Keratinocyte (primary cell): ENCODE measurements around the gene DISP2. TPM values are rescaled to one million over a fixed set of nuclear protein-coding genes. Genes with fewer than 3 reads are reported as not detected.

Experiments used
- DNase-seq: peaks from one replicate; pipeline ENCODE4 v3.0.0-alpha.2; 2011; ENCODE audit warnings: low read depth, missing footprints, low spot score
- FAIRE-seq: peaks from 2 replicates; lab custom pipeline; 2011; peaks lifted over from hg19 to GRCh38; lab: Jason Lieb, UNC
- H2AFZ ChIP-seq: 2 replicates; pipeline ENCODE4 v1.6.0; 2012; ENCODE audit warnings: low read length, control low read depth, inconsistent platforms; ENCODE audit not compliant: control insufficient read depth
- H3K27ac ChIP-seq: 2 replicates; pipeline ENCODE4 v1.5.1; 2011; ENCODE audit warnings: low read length; ENCODE audit not compliant: control insufficient read depth, insufficient read depth
- H3K27me3 ChIP-seq: 3 replicates; pipeline ENCODE4 v1.6.0; 2011; ENCODE audit warnings: low read length; ENCODE audit not compliant: control insufficient read depth, insufficient read depth; ENCODE audit errors: extremely low read depth
- H3K36me3 ChIP-seq, 2 experiments: 2 replicates in 1 of 2; 3 replicates in 1 of 2; pipeline ENCODE4 v1.5.1; 2011; ENCODE audit warnings: low read length in 2 of 2, mild to moderate bottlenecking in 1 of 2; ENCODE audit not compliant: control insufficient read depth in 2 of 2, insufficient read depth in 2 of 2; ENCODE audit errors: extremely low read depth in 1 of 2
- H3K4me1 ChIP-seq: 3 replicates; pipeline ENCODE4 v1.5.1; 2011; ENCODE audit warnings: low read length; ENCODE audit not compliant: control insufficient read depth, insufficient read depth; ENCODE audit errors: extremely low read depth
- H3K4me2 ChIP-seq: 3 replicates; pipeline ENCODE4 v1.6.0; 2011; ENCODE audit warnings: low read depth, low read length; ENCODE audit not compliant: control insufficient read depth, insufficient read depth; ENCODE audit errors: extremely low read depth
- H3K4me3 ChIP-seq, 3 experiments: fragments of 200-600 bp in 1 of 3; sonication (generic) in 1 of 3; 2 replicates in 2 of 3; 3 replicates in 1 of 3; pipeline ENCODE4 v1.5.1; 2011 to 2016; ENCODE audit warnings: low read length in 3 of 3, mild to moderate bottlenecking in 3 of 3, control low read depth in 2 of 3, inconsistent platforms in 1 of 3, low read depth in 1 of 3, mixed read lengths in 1 of 3, mixed run types in 1 of 3, moderate library complexity in 1 of 3; ENCODE audit not compliant: control insufficient read depth in 2 of 3, insufficient read depth in 2 of 3; ENCODE audit errors: extremely low read depth in 1 of 3
- H3K79me2 ChIP-seq: 2 replicates; pipeline ENCODE4 v1.6.0; 2012; ENCODE audit warnings: low read length; ENCODE audit not compliant: control insufficient read depth, insufficient read depth
- H3K9ac ChIP-seq: 3 replicates; pipeline ENCODE4 v1.6.0; 2011; ENCODE audit warnings: low read length; ENCODE audit not compliant: control insufficient read depth, insufficient read depth; ENCODE audit errors: extremely low read depth
- H3K9me1 ChIP-seq: 3 replicates; pipeline ENCODE4 v1.6.0; 2011; ENCODE audit warnings: low read length; ENCODE audit not compliant: control insufficient read depth, insufficient read depth; ENCODE audit errors: extremely low read depth
- H3K9me3 ChIP-seq: 2 replicates; pipeline ENCODE4 v1.5.1; 2012; ENCODE audit warnings: low read depth, low read length; ENCODE audit not compliant: control insufficient read depth
- H4K20me1 ChIP-seq: 3 replicates; pipeline ENCODE4 v1.6.0; 2011; ENCODE audit warnings: low read length; ENCODE audit not compliant: control insufficient read depth, insufficient read depth; ENCODE audit errors: extremely low read depth
- EZH2 ChIP-seq: IDR thresholded peaks from one replicate; pipeline ENCODE4 v1.6.1; 2012; ENCODE audit warnings: inconsistent platforms, mild to moderate bottlenecking, low read length, moderate library complexity
- dilution Hi-C: fragments of 300-500 bp; cut with MboI; formaldehyde crosslinking; loops from one replicate; pipeline ENCODE4 v1.7.0; 2020; ENCODE audit warnings: low sequenced_read_pairs; ENCODE audit not compliant: extremely low pct_ligation_motif_present
- polyA plus RNA-seq, 5 experiments: library from polyadenylated mRNA; depleted of rRNA in 3 of 5; stranded (reverse) in 3 of 5; stranded (forward) in 1 of 5; unstranded in 1 of 5; fragments of >200 nt; gene quantifications; 1 replicate in 1 of 5; 2 replicates in 3 of 5; 3 replicates in 1 of 5; pipeline versions ENCODE4 v1.2.1 to v1.2.3, GENCODE V29; 2011 to 2012; ENCODE audit warnings: missing spikeins in 2 of 5, low read depth in 1 of 5, low replicate concordance in 1 of 5
- TF ChIP-seq, protein P1 (sequence below), 3 experiments: IDR thresholded peaks in 1 of 3; conservative IDR thresholded peaks in 1 of 3; optimal IDR thresholded peaks in 1 of 3; 2 replicates in 2 of 3; 3 replicates in 1 of 3; pipeline versions ENCODE3 to v1.5.1; 2011; ENCODE audit warnings: low read length in 3 of 3, mild to moderate bottlenecking in 3 of 3, moderate library complexity in 2 of 3, control low read depth in 1 of 3, inconsistent platforms in 1 of 3; ENCODE audit not compliant: insufficient read depth in 2 of 3; ENCODE audit errors: extremely low read depth in 1 of 3

Gene DISP2
- polyA plus RNA-seq, 1 donor (not counting 4 experiments of a cell fraction or from before 2014, with no cell fraction given) = 0.12 TPM

DNA sequence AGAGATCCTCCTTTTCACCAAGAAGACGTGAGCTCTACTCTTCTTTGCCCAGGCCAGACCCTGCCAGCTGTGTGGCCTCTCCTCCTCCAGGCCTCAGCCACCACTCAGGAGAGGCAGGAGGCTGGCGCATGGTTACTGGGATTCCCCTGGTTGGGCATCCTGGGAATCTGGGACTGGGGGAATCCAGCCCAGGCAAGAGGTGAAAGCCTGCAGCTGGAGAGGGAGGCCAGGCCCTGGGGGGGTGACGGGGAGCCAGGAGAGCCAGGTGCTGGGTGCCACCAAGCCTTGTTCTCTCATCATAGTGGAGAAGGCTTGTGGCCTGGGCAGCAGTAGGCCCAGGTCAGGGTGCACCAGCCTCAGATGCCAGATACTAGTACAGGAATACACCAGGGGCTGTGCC is 23.5 kb upstream of the DISP2 start:
- Histone ChIP-seq H3K9me1 (peaks cover 2% of the 10 kb centered on the region), H3K4me3 (no peak overlapping the region), H3K27me3 (no peaks in the 10 kb centered on the region), H3K4me2 (no peak overlapping the region), H2AFZ (no peak overlapping the region), H3K36me3 (peaks cover 22 to 39% of the 10 kb centered on the region in 2 experiments), H4K20me1 (no peaks in the 10 kb centered on the region), H3K4me1 (peaks cover 53% of the 10 kb centered on the region), H3K79me2 (peaks cover 24% of the 10 kb centered on the region), H3K9me3 (no peaks in the 10 kb centered on the region), H3K9ac (no peak overlapping the region), H3K27ac (peak overlapping the region; percentile 11)
- TF ChIP-seq, protein P1, sequence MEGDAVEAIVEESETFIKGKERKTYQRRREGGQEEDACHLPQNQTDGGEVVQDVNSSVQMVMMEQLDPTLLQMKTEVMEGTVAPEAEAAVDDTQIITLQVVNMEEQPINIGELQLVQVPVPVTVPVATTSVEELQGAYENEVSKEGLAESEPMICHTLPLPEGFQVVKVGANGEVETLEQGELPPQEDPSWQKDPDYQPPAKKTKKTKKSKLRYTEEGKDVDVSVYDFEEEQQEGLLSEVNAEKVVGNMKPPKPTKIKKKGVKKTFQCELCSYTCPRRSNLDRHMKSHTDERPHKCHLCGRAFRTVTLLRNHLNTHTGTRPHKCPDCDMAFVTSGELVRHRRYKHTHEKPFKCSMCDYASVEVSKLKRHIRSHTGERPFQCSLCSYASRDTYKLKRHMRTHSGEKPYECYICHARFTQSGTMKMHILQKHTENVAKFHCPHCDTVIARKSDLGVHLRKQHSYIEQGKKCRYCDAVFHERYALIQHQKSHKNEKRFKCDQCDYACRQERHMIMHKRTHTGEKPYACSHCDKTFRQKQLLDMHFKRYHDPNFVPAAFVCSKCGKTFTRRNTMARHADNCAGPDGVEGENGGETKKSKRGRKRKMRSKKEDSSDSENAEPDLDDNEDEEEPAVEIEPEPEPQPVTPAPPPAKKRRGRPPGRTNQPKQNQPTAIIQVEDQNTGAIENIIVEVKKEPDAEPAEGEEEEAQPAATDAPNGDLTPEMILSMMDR (optimal IDR thresholded peaks at IDR 0.05 in 1 of 3, IDR thresholded peaks at IDR 0.05 in 1 of 3, conservative IDR thresholded peaks at IDR 0.05 in 1 of 3; ENCODE audit: extremely low read depth in 1 of 3, insufficient read depth in 2 of 3, low read length in 3 of 3) = no peak
- no peak for TF ChIP-seq EZH2
- DNase-seq = no peak
- dilution Hi-C loops = no loop called here
- no peak for FAIRE-seq

DNA sequence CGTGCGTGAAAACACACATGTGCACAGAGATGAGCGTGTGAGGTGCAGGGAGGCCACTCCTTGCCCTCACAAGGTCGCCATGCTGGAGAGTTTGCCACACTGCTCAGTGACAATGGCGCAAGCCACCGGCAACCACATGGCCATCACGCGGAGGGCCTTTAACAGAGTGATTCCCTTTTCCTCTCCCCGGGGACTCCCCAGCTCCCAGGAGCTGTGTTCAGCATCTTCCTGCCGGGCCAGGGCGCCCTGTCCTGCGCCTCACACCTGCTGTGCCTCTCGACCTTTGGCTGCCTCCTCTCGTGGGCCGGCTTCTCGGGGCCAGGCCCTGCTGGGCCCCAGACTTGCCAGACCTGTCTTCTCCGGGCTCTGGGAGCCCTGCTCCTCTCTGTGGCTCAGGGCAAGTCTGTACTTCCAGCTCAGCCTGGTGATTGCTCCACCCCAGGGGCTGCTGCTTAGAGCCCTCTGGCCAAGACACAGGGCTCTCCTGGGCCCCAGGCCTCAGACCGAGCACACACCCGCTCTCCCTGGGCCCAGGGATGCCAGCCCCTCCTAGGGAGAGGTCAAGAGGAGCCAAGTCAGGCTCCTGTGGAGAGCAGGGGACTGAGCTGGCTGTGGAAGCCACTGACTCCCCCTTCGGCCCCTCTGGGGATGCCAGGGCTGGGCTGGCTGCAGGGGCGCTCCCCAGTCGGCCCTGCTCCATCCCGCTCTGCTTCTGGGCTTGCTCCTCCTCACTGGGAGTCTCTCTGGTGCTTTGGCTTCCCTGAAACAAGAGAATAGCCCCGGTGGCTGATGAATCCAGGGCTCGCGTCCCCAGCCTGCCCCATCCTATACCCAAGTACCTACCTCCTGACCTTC is 22.9 kb upstream of the DISP2 start:
- Histone ChIP-seq H3K9me3 (no peaks in the 10 kb centered on the region), H3K9ac (no peak overlapping the region), H3K79me2 (peaks cover 30% of the 10 kb centered on the region), H4K20me1 (no peaks in the 10 kb centered on the region), H3K4me1 (peaks cover 59% of the 10 kb centered on the region), H2AFZ (no peak overlapping the region), H3K4me3 (no peak overlapping the region), H3K4me2 (no peak overlapping the region), H3K36me3 (peaks cover 22 to 39% of the 10 kb centered on the region in 2 experiments), H3K9me1 (peaks cover 2% of the 10 kb centered on the region), H3K27ac (no peak overlapping the region), H3K27me3 (no peaks in the 10 kb centered on the region)
- DNase-seq = no peak
- FAIRE-seq = no peak
- dilution Hi-C loops = no loop called here
- no peak for TF ChIP-seq EZH2
- TF ChIP-seq, protein P1 (optimal IDR thresholded peaks at IDR 0.05 in 1 of 3, IDR thresholded peaks at IDR 0.05 in 1 of 3, conservative IDR thresholded peaks at IDR 0.05 in 1 of 3; ENCODE audit: extremely low read depth in 1 of 3, insufficient read depth in 2 of 3, low read length in 3 of 3) = no peak
